Measurements from ENCODE around the gene RIOX2. TPM values are rescaled to one million over a fixed set of nuclear protein-coding genes. Genes with fewer than 3 reads are reported as not detected.

RIOX2 gene
- total RNA-seq, 1 experiment from 2014 or later = 43.1 TPM

GRCh38 chr3:97990624-97991292, 18.5 kb upstream of the RIOX2 start:
- no peak for DNase-seq (ENCODE audit: low read depth)

GRCh38 chr3:97988784-97989568, 16.7 kb upstream of the RIOX2 start:
- DNase-seq (ENCODE audit: low read depth) = no peak

- DNase-seq (ENCODE audit: low read depth) = no peak
These were observed 15.1 kb upstream of the RIOX2 start for GRCh38 chr3:97987306-97987705.

GRCh38 chr3:97983933-97984491, 11.8 kb upstream of the RIOX2 start:
- DNase-seq (ENCODE audit: low read depth) = no peak

GRCh38 chr3:97981886-97982285, 9.7 kb upstream of the RIOX2 start:
- DNase-seq (ENCODE audit: low read depth) = no peak

- DNase-seq (ENCODE audit: low read depth) = no peak
These were observed 7.4 kb upstream of the RIOX2 start for GRCh38 chr3:97979610-97980009.

- no peak for DNase-seq (ENCODE audit: low read depth)
These were observed 3.2 kb upstream of the RIOX2 start for GRCh38 chr3:97975466-97975865.

- DNase-seq (ENCODE audit: low read depth) = no peak
These were observed 2.8 kb upstream of the RIOX2 start for GRCh38 chr3:97974996-97975395.

GRCh38 chr3:97972976-97973375, 745 bp upstream of the RIOX2 start:
- no peak for DNase-seq (ENCODE audit: low read depth)

- DNase-seq (ENCODE audit: low read depth) = no peak
These were observed 1.1 kb downstream of the RIOX2 start for GRCh38 chr3:97970956-97971620.

- no peak for DNase-seq (ENCODE audit: low read depth)
These were observed 2.1 kb downstream of the RIOX2 start for GRCh38 chr3:97970156-97970555.

GRCh38 chr3:97969541-97969940, 2.7 kb downstream of the RIOX2 start:
- DNase-seq (ENCODE audit: low read depth) = no peak

- no peak for DNase-seq (ENCODE audit: low read depth)
These were observed 3.9 kb downstream of the RIOX2 start for GRCh38 chr3:97968376-97968775.

- DNase-seq (ENCODE audit: low read depth) = no peak
These were observed 4.3 kb downstream of the RIOX2 start for GRCh38 chr3:97967966-97968365.

GRCh38 chr3:97960993-97961766, 11.1 kb downstream of the RIOX2 start:
- DNase-seq (ENCODE audit: low read depth) = no peak

GRCh38 chr3:97960551-97960950, 11.7 kb downstream of the RIOX2 start:
- no peak for DNase-seq (ENCODE audit: low read depth)

- DNase-seq (ENCODE audit: low read depth) = no peak
These were observed 12.4 kb downstream of the RIOX2 start for GRCh38 chr3:97959872-97960271.

GRCh38 chr3:97958796-97959195, 13.4 kb downstream of the RIOX2 start:
- peak; percentile 11 for DNase-seq (ENCODE audit: low read depth)

GRCh38 chr3:97958396-97958795, 13.8 kb downstream of the RIOX2 start:
- DNase-seq (ENCODE audit: low read depth) = peak; percentile 35

GRCh38 chr3:97957617-97958311, 14.5 kb downstream of the RIOX2 start:
- no peak for DNase-seq (ENCODE audit: low read depth)

GRCh38 chr3:97956051-97956450, 16.2 kb downstream of the RIOX2 start:
- no peak for DNase-seq (ENCODE audit: low read depth)

Measured in HT1080 (cell line).